Central memory CD8-positive, alpha-beta T cell (primary cell): Measurements from ENCODE around the gene CAPZB.
"Not testable (repeated sequence)": the region's sequence is repeated elsewhere in the genome, so short reads cannot be mapped to it uniquely, and the experiment has no call there.

Source experiments
- ATAC-seq: fragments of 150-1000 bp; cut with Tn5 transposase; replicated peaks from 2 replicates; pipeline ENCODE4 v1.10.0; 2022; ENCODE audit warnings: mild to moderate bottlenecking, moderate FRiP score, moderate number of reproducible peaks; ENCODE audit not compliant: poor library complexity, severe bottlenecking; ENCODE audit errors: extremely low read depth
- DNase-seq, 2 donors: peaks; one replicate each; pipeline ENCODE4 v3.0.0; 2021; ENCODE audit warnings: low spot score in 2 of 2
- H3K27ac Mint-ChIP-seq: one replicate; pipeline ENCODE4 v1.8.0; 2022; ENCODE audit warnings: low read depth, mild to moderate bottlenecking, moderate library complexity, mixed read lengths
- H3K27me3 Mint-ChIP-seq: one replicate; pipeline ENCODE4 v1.8.0; 2022; ENCODE audit warnings: mixed read lengths
- H3K36me3 Mint-ChIP-seq: one replicate; pipeline ENCODE4 v1.8.0; 2022; ENCODE audit warnings: mild to moderate bottlenecking, moderate library complexity, mixed read lengths; ENCODE audit not compliant: insufficient read depth
- H3K4me1 Mint-ChIP-seq: one replicate; pipeline ENCODE4 v1.8.0; 2022; ENCODE audit warnings: mixed read lengths
- H3K4me3 Mint-ChIP-seq: one replicate; pipeline ENCODE4 v1.8.0; 2022; ENCODE audit warnings: mild to moderate bottlenecking, moderate library complexity, mixed read lengths
- H3K9me3 Mint-ChIP-seq: one replicate; pipeline ENCODE4 v1.8.0; 2022; ENCODE audit warnings: mixed read lengths

CAPZB gene

GRCh38 chr1:19306941-19307340, 178.4 kb downstream of the CAPZB start:
- H3K27ac Mint-ChIP-seq, result no peak overlapping the region
- H3K36me3 Mint-ChIP-seq, result peaks cover 29% of the 10 kb centered on the region
- DNase-seq (no peak), ATAC-seq (no peak)
- H3K27me3 Mint-ChIP-seq, result no peaks in the 10 kb centered on the region
- H3K9me3 Mint-ChIP-seq, result no peaks in the 10 kb centered on the region
- H3K4me1 Mint-ChIP-seq, result peaks cover 15% of the 10 kb centered on the region
- H3K4me3 Mint-ChIP-seq, result no peak overlapping the region

- Mint-ChIP-seq H3K27ac (no peak overlapping the region), H3K27me3 (no peaks in the 10 kb centered on the region), H3K36me3 (peaks cover 25% of the 10 kb centered on the region), H3K4me3 (no peak overlapping the region), H3K4me1 (peaks cover 9% of the 10 kb centered on the region), H3K9me3 (no peaks in the 10 kb centered on the region)
- ATAC-seq, result no peak
- DNase-seq, result no peak
Measured at GRCh38 chr1:19305880-19306279, 179.5 kb downstream of the CAPZB start.

GRCh38 chr1:19304081-19304480, 181.3 kb downstream of the CAPZB start:
- H3K27me3 Mint-ChIP-seq, H3K4me3 Mint-ChIP-seq, H3K27ac Mint-ChIP-seq, H3K4me1 Mint-ChIP-seq, DNase-seq, H3K9me3 Mint-ChIP-seq, ATAC-seq: not testable (repeated sequence)
- peaks cover 25% of the 10 kb centered on the region for H3K36me3 Mint-ChIP-seq

- no peaks in the 10 kb centered on the region for H3K27me3 Mint-ChIP-seq
- no peak for ATAC-seq
- H3K36me3 Mint-ChIP-seq, result peaks cover 9% of the 10 kb centered on the region
- no peak for DNase-seq
- H3K4me3 Mint-ChIP-seq, result no peak overlapping the region
- peaks cover 5% of the 10 kb centered on the region for H3K9me3 Mint-ChIP-seq
- no peak overlapping the region for H3K27ac Mint-ChIP-seq
- H3K4me1 Mint-ChIP-seq, result no peaks in the 10 kb centered on the region
Measured at GRCh38 chr1:19300211-19300610, 185.1 kb downstream of the CAPZB start.

- H3K9me3 Mint-ChIP-seq, result peaks cover 5% of the 10 kb centered on the region
- H3K27ac Mint-ChIP-seq, result no peak overlapping the region
- H3K27me3 Mint-ChIP-seq, result peaks cover under 1% of the 10 kb centered on the region
- H3K4me3 Mint-ChIP-seq, result no peak overlapping the region
- ATAC-seq (no peak), DNase-seq (no peak)
- H3K36me3 Mint-ChIP-seq, result no peaks in the 10 kb centered on the region
- no peaks in the 10 kb centered on the region for H3K4me1 Mint-ChIP-seq
Measured at GRCh38 chr1:19294638-19295037, 190.7 kb downstream of the CAPZB start.

- Mint-ChIP-seq H3K4me3 (peak overlapping the region; percentile 50), H3K9me3 (no peaks in the 10 kb centered on the region), H3K27me3 (peaks cover 19% of the 10 kb centered on the region), H3K4me1 (peaks cover 6% of the 10 kb centered on the region), H3K36me3 (peaks cover 1% of the 10 kb centered on the region), H3K27ac (no peak overlapping the region)
- no peak for ATAC-seq
- DNase-seq, result no peak
Measured at GRCh38 chr1:19289244-19289643, 196.1 kb downstream of the CAPZB start.
